ENCODE data around the gene ZBTB22.
A peak's percentile ranks its signal among the peaks of the same experiment; 100 is the strongest.

ZBTB22 gene

DNA sequence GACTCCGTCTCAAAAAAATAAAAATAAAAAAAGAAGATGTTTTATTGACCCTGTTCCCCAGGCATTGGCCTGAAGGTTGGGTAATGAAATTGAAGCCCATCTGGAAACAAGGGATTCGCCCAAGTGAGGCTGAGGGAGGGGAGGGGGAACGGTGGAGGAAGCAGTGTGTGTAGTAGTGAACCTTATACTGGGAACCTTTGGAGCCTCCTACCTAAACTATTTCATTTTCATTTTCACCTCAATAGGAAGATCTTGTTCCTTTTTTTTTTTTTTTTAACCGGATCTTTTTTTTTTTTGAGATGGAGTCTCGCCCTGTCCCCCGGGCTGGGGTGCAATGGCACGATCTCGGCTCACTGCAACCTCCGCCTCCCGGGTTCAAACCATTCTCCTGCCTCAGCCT lies 13.2 kb upstream of the ZBTB22 start:
- no peak for DNase-seq (ENCODE audit: low read depth in 2 of 2)

GRCh38 chr6:33329058-33329457 lies 11.5 kb upstream of the ZBTB22 start:
- DNase-seq (ENCODE audit: low read depth in 2 of 2), result no peak

DNA sequence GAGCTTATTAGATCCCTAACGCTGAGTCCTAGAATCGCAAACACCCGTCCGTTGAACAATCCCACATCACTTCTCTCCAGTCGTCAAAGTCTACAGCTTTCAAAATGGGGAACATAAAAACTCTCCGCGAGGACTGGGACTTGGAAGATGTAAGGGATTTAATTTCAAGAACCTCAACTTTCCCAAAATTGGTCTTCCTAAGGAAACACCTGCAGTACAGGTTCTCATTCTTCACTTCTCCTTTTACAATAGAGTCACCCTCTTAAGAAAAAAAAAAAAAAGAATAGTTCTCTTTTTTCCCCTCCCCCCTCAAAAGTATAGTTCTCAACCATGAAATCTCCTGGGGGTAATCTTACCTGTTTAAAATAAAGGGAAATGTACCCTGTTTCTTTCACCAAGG lies 6.6 kb upstream of the ZBTB22 start:
- DNase-seq (ENCODE audit: low read depth in 2 of 2), result no peak

DNA sequence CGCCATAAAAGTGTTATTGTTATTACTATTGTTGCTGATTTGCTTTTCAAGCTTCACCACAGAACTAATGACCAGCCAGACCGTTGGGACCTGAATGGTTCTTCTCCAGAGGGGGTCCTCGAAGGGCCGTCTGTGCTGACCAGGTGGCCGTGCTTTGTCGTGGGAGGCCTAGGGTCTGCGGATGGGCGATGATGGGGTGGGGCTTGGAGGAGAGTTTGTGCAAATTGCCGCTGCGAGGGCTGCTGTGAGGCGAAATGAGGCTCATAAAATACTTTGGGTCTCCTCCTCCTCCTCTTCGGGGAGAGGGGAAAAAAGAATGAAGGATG lies 6.0 kb upstream of the ZBTB22 start:
- DNase-seq (ENCODE audit: low read depth in 2 of 2), result no peak

- DNase-seq (ENCODE audit: low read depth in 2 of 2), result no peak
These were observed 3.7 kb upstream of the ZBTB22 start for GRCh38 chr6:33321227-33321626.

DNA sequence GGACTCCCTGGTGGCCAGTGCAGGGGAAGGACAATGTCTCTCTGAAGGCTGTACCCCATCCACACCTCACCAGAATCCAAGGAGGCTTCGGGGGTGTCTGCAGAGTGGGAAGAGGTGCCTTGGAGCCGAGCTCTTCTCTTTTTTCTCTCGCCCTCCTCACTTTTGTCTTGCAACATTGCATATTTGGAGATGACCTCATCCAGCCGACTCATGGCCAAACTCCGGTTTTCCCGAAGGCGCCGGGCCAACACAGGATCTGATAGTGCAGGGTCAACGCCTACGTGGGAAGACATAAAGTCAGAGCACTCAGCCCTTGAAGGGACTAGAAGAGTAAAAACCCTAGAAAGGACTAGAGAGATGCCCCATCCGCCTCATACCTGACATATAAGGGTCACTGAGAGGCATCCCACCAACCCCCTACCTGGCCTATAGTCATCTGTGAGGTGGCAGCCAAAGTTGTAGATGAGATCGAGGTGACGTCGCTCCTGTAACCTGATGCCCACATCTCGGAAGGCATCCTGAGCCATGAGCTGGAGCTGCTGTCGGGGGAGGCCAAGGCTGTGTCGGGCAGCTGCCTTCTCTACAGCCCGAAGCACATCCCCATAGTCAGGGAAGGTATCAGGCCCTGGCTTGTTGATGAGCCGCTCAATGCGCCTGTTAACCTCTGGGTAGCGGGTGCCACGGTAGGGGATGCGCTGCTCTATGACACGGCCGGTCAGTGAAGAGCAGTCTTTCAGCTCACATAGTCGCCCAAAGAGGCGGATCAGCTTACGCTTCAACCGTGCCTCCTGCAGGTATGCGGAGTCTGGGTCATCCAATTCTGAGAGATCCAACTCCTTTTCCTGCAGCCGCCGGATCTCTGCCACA lies 3.0 kb upstream of the ZBTB22 start:
- DNase-seq (ENCODE audit: low read depth in 2 of 2), result no peak

GRCh38 chr6:33319939-33320314 lies 2.4 kb upstream of the ZBTB22 start:
- no peak for DNase-seq (ENCODE audit: low read depth in 2 of 2)

DNA sequence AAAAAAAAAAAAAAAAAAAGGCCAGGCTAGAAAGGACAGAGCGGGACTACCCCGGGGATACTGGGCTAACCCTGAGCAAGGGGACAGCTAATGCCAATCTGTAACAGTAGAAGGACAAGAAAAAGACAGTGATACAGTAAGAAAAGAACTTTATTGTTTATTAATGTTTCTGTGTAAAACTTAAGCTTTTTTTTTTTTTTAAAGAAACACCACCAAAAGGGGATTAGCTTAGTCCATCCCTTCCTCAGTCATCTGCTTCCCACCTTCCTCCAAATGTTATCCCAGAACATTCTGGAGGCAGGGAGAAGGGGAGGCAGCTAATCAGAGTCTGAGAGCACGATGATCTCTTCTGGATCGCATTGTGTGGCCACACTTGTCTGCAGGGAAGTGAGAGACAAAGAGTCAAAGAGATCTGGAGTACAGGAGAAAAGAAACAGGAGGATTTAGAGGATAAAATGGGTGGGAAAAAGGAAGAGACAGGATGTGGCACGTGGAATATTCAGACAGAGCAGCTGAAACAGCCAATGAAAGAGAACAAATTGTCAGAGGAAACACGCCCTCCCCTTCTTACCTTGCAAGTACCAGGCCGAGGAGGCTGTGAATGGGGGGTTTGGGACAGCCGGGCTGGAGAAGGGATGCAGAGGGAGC lies 1.0 kb upstream of the ZBTB22 start:
- DNase-seq (ENCODE audit: low read depth in 2 of 2), result no peak

GRCh38 chr6:33317419-33317668 lies 200 bp downstream of the ZBTB22 start:
- DNase-seq (ENCODE audit: low read depth in 2 of 2), result no peak

DNA sequence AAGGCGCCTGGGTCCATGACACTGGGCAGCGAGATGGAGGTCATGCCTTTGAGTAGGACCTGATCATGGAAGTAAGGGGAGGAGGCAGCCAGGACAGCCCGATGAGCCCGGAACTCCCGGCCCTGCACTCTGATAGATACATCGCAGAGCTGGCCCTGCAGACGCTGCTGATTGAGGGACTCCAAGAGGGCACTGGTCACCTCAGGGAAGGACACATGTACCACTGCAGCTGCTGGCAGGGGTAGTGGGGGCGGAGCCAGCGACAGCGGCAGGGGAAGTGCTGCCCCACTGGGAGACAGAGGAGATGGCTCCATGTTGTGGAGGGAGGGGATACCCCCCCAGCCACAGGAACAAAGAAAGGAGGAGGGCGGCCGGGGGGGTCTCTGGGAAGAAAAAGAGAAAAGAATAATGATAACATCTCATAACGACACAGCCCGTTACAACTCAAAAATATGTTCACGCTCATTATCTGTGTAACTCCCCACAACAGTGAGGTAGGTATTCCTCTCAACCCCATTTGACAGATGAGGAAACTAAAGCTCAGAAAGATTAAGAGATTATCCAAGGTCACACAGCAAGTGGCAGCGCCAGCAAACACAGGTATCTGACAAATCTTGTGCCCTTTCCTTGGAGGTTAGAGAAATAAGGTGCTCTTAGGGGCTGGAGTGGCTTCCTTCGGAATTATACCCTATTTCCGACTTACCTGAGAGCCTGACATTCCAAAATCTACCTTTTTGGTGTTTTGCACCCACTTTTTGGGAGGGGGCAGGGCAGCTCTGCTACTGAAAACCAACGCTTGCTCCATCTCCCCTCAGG lies 733 bp downstream of the ZBTB22 start:
- no peak for DNase-seq (ENCODE audit: low read depth in 2 of 2)

DNA sequence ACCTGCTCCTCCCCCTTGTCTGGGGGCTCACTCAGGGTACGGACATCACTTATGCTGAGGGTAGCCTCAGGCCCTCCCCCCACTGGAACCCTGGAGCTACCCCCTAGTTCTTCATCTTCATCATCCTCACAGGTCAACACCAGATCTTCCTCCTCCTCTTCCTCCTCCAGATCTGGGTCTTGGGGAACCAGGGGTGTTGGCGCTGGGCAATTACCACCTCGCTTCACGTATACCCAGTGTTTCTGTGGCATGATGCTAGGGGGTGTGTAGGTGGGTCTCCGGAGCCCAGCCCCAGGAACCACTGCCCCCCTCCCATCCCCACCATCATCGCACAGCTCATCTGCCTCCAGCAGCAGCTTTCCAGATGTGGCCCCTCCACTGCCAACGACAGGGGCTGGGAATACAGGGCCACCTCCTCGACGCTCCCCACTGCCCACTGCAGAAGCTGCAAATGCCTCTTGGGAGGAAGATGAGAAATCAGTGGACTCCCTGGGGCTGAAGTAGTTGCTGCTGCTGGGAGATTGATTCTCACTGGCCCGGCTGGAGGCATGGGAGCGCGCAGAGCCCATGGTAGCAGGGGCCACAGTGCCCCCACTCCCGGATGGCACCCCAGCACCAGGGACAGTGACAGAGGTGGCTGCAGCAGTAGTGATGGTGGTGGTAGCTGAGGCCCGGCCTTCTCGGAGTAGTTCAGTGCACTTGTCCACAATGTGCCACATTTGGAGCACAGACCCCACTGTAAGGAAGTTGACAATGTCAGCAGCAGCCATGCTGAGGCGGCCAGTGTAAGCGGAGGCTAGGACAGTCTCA lies 1.5 kb downstream of the ZBTB22 start:
- DNase-seq (ENCODE audit: low read depth in 2 of 2), result no peak

DNA sequence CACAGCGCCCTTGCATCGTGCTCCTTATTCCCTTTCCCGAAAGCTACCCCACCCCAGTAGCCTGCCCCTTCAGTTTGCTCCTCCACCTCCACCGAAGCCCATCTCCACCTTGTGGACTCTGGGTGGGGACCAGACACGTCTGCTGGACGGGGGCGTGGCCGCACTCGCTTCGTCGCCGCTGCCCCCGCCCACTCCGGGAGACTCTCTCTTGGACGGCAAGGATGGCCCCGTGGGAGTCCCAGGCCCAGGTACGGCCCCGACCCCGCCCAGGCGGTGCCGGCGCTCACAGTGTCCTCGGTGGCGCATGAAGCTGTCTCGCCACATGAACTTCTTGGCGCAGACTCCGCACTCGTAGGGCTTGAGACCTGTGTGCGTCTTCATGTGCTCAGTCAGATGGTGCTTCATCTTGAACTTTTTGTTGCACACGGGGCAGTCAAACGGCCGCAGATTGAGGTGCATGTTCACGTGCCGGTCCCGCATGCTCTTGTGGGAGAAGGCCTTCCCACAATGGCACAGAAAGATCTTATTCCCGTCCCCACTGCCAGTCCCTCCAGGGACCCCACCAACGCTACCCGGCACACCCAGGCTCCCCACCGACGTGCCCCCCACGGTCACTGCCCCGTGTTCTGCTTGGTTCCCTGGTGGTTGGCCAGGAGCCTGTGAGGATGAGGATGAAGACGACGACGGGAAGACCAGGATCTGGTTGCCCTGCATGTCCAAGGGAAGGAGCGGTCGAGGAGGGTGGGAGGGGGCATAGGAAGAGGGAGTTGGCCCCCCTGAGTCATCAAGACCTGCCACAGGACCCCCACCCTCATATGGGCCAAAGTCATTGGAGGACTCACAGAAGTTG lies 2.4 kb downstream of the ZBTB22 start:
- DNase-seq (ENCODE audit: low read depth in 2 of 2), result no peak

- peak; percentile 46 to 58 for DNase-seq (ENCODE audit: low read depth in 2 of 2)
These were observed 3.0 kb downstream of the ZBTB22 start for GRCh38 chr6:33314515-33314942.

DNA sequence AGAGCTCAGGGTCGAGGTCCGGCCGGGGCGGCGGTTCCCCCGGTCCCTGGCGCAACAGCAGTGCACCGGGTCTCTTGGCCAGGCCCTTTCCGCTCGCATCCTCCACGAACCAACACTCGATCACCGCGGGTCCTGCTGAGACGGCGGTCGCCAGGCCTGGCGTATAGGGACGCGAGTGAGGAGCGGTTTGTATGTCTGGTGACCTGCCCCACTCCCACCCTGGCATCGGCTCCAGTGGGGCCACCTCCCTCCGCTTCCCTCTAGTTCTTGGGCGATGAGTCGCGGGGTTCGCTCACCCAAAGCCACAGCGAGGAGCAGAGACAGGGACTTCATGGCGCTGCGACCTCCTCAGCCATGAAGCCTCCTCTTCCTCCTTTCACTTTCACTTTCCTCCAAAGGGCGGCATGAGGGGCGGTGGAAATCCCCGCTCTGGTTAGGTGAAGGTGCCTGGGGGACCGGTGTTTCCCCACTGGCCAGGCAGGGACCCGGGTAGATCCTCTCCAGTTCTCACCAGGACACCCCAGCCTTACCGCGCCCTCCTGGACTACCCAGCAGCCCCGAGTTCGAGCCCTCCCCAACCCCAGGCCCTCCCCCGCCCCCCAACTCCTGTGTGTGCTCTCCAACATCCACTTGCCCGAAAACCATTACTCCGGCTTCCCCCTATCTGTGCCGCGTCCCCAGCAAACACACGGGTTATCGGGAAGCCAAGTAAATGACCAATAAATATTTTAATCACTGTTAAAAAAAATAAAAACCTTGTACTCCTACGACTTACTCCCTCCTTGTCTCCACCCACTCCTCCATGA lies 3.6 kb downstream of the ZBTB22 start, which contains the start of gene TAPBP:
TAPBP (minus strand) TSS at position 370 of the 806 bp plus-strand sequence; CDS start at position 333, 37 bp downstream.
- DNase-seq (ENCODE audit: low read depth in 2 of 2), result peak; percentile 76 to 85

DNA sequence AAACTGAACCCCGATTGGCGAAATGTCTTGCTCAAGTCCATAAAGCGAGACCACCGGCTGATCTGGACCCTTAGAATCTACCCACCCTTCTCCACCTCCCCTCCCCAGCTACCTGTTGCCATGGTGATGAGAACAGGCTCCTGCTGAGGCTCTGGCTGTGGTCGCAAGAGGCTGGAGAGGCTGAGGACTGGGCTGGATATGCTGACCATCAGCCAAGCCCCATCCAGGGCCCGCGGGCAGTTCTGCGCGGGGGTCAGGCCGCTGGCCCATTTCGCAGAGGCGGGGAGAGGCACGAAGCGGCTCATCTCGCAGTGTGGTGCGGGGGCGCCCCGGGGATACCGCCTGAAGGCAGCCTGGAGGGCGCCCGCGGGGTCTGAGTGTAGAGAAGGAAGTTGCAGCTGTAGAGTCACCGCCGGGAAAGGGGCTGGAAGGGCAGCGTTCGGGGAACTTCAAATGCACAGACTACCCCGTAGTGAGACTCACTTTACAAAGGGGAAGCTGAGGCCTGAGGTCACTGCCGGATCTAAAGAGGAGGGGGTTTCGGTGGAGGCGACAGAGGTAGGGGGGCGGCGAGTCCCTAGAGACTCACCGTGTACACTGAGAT lies 4.3 kb downstream of the ZBTB22 start:
- DNase-seq (ENCODE audit: low read depth in 2 of 2), result peak in 1 of 2 donors; percentile 35

- DNase-seq (ENCODE audit: low read depth in 2 of 2), result peak; percentile 60 to 80
These were observed 5.0 kb downstream of the ZBTB22 start for GRCh38 chr6:33312361-33313104.

- no peak for DNase-seq (ENCODE audit: low read depth in 2 of 2)
These were observed 11.2 kb downstream of the ZBTB22 start for GRCh38 chr6:33306356-33306755.

DNA sequence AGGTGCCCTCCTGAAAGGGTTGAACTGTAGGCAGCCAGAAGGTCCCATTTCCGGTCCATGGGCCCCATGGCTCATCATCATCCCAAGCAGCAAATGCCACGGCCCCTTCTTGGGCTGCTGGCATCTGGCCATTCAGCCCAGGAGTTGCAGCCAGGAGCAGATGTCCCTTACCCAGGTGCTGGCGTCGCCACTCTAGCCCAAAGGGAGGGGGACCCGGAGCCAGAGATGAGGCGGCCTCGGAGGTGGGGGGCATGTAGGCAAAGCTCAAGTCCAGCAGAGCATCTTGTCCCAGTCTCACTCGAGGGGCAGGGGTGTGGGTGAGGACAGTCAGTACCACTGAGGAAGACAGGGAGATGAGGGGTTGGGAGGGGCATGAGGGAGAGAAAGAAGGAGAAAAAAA lies 12.5 kb downstream of the ZBTB22 start:
- no peak for DNase-seq (ENCODE audit: low read depth in 2 of 2)

GRCh38 chr6:33304216-33304615 lies 13.3 kb downstream of the ZBTB22 start:
- no peak for DNase-seq (ENCODE audit: low read depth in 2 of 2)

All from stimulated activated CD8-positive, alpha-beta memory T cell treated with anti-CD3 and anti-CD28 coated beads, Interleukin-15, amount 100 ng/mL, for 4 hours (primary cell).